ENCODE results near the gene BBS12. TPM values are rescaled to one million over a fixed set of nuclear protein-coding genes. Genes with fewer than 3 reads are reported as not detected.

BBS12 gene
- total and polyA plus RNA-seq, 9 of the 15 experiments (the other 6 are each of a cell fraction or from before 2014, with no cell fraction given): 2.7 to 6.5 (median 3.3) TPM

- peak; percentile 74; the same call in 1 of the 2 replicates for TF ChIP-seq DEAF1 (CRISPR knock-in tag; IDR thresholded peaks at IDR 0.05)
- TF ChIP-seq TEAD4 (IDR thresholded peaks at IDR 0.05; ENCODE audit: low read length): no peak
- TF ChIP-seq TEAD4 (CRISPR knock-in tag; IDR thresholded peaks at IDR 0.05; ENCODE audit: borderline replicate concordance): no peak
- no peak; the same call in 1 of the 2 replicates for TF ChIP-seq PBX2 (CRISPR knock-in tag; IDR thresholded peaks at IDR 0.05; ENCODE audit: low read depth)
- TF ChIP-seq PBX2 (tag; conservative IDR thresholded peaks at IDR 0.05; ENCODE audit: low read depth): peak; percentile 97
- TF ChIP-seq TBP (optimal IDR thresholded peaks at IDR 0.05; ENCODE audit: low read depth, low read length): no peak
- no peak for TF ChIP-seq ATF1 (CRISPR knock-in tag; IDR thresholded peaks at IDR 0.05)
- TF ChIP-seq ATF1 (tag; IDR thresholded peaks at IDR 0.05): 0 out of 2 replicates have a peak, but pooled peaks have one; percentile 15
- TF ChIP-seq ZNF764 (CRISPR knock-in tag; IDR thresholded peaks at IDR 0.05; ENCODE audit: low read depth): no peak
- peak in 1 of 2 experiments; percentile 59; a peak in 1 of 4 replicates for TF ChIP-seq RCOR1 (IDR thresholded peaks at IDR 0.05; ENCODE audit: borderline replicate concordance in 1 of 2, low read depth in 2 of 2, low read length in 2 of 2)
- TF ChIP-seq CHAMP1 (IDR thresholded peaks at IDR 0.05): peak; percentile 55; the same call in 1 of the 2 replicates
- TF ChIP-seq SMAD3 (CRISPR knock-in tag; conservative IDR thresholded peaks at IDR 0.05): no peak
- no peak for TF ChIP-seq RBM25 (IDR thresholded peaks at IDR 0.05; ENCODE audit: low read depth, low read length, severe bottlenecking)
These were observed 15.6 kb upstream of the BBS12 start (continued) for GRCh38 chr4:122716825-122717448.

All from K562 (cell line).